SK-N-SH (cell line): ENCODE data around the gene MYO9B. TPM values are rescaled to one million over a fixed set of nuclear protein-coding genes. Genes with fewer than 3 reads are reported as not detected.

Experiments used
- CTCF ChIA-PET: fragments of 300-600, 350-600 bp; formaldehyde crosslinking; extraction: SDS; loops from one replicate; lab custom pipeline; 2021; lab: Yijun Ruan, JAX
- POLR2A ChIA-PET: fragments of 350-600 bp; sonication (Branson Sonifier 250); formaldehyde crosslinking; extraction: SDS; loops from one replicate; lab custom pipeline; 2020; ENCODE audit warnings: antibody characterized with exemption, inconsistent platforms; lab: Yijun Ruan, JAX
- DNase-seq: peaks from one replicate; pipeline ENCODE4 v3.0.0; 2012
- H2AFZ ChIP-seq: fragments of 200-600 bp; sonication (generic); 2 replicates; pipeline ENCODE4 v1.8.1; 2016; ENCODE audit warnings: antibody characterized with exemption, mild to moderate bottlenecking, low read depth
- H3F3A ChIP-seq: fragments of 200-600 bp; sonication (generic); replicated peaks from 2 replicates; pipeline ENCODE3; 2016; ENCODE audit warnings: antibody characterized with exemption, mild to moderate bottlenecking; ENCODE audit not compliant: insufficient read depth
- H3K27ac ChIP-seq, 2 experiments: fragments of 200-500 bp in 1 of 2; fragments of 200-600 bp in 1 of 2; sonication (Bioruptor generic) in 1 of 2; sonication (generic), shearing (Covaris generic) in 1 of 2; 2 replicates each; pipeline versions ENCODE4 v1.5.1 to v1.6.1; 2014 to 2016; ENCODE audit warnings: low read depth in 2 of 2, inconsistent platforms in 1 of 2, low read length in 1 of 2, mild to moderate bottlenecking in 1 of 2, mixed read lengths in 1 of 2
- H3K27me3 ChIP-seq: fragments of 200-600 bp; sonication (generic), shearing (Covaris generic); 2 replicates; pipeline ENCODE4 v1.6.1; 2016; ENCODE audit warnings: mixed run types; ENCODE audit not compliant: insufficient read depth
- H3K36me3 ChIP-seq, 2 experiments: fragments of 200-500 bp in 1 of 2; fragments of 200-600 bp in 1 of 2; sonication (Bioruptor generic) in 1 of 2; sonication (generic) in 1 of 2; replicated peaks in 1 of 2; 2 replicates each; pipeline versions ENCODE3 to v1.5.1; 2014 to 2016; ENCODE audit warnings: low read length in 1 of 2, mild to moderate bottlenecking in 1 of 2; ENCODE audit not compliant: insufficient read depth in 2 of 2, control insufficient read depth in 1 of 2
- H3K4me1 ChIP-seq, 2 experiments: fragments of 200-500 bp in 1 of 2; fragments of 200-600 bp in 1 of 2; sonication (Bioruptor generic) in 1 of 2; sonication (generic), shearing (Covaris generic) in 1 of 2; 2 replicates each; pipeline versions ENCODE4 v1.5.1 to v1.6.1; 2014 to 2016; ENCODE audit warnings: low read depth in 1 of 2, low read length in 1 of 2, mixed run types in 1 of 2; ENCODE audit not compliant: insufficient read depth in 2 of 2, control insufficient read depth in 1 of 2
- H3K4me2 ChIP-seq: fragments of 200-600 bp; sonication (generic), shearing (Covaris generic); 2 replicates; pipeline ENCODE4 v1.6.1; 2017; ENCODE audit warnings: mixed run types
- H3K4me3 ChIP-seq, 2 experiments: fragments of 200-500 bp in 1 of 2; fragments of 200-600 bp in 1 of 2; sonication (Bioruptor generic) in 1 of 2; sonication (generic), shearing (Covaris generic) in 1 of 2; 2 replicates each; pipeline versions ENCODE4 v1.5.1 to v1.8.1; 2014 to 2016; ENCODE audit warnings: low read depth in 2 of 2, inconsistent platforms in 1 of 2, low read length in 1 of 2, mild to moderate bottlenecking in 1 of 2, mixed read lengths in 1 of 2, moderate library complexity in 1 of 2
- H3K79me2 ChIP-seq: fragments of 200-600 bp; sonication (generic); 2 replicates; pipeline ENCODE4 v1.8.1; 2017; ENCODE audit warnings: mild to moderate bottlenecking; ENCODE audit not compliant: insufficient read depth
- H3K9ac ChIP-seq: fragments of 200-600 bp; sonication (generic); 2 replicates; pipeline ENCODE4 v1.6.1; 2017; ENCODE audit warnings: mixed run types
- H3K9me2 ChIP-seq: fragments of 200-600 bp; sonication (generic); 2 replicates; pipeline ENCODE4 v1.6.1; 2017; ENCODE audit warnings: mixed run types
- H3K9me3 ChIP-seq: fragments of 200-600 bp; sonication (generic); 2 replicates; pipeline ENCODE4 v1.6.1; 2017; ENCODE audit warnings: mixed run types, mild to moderate bottlenecking, moderate library complexity
- H4K20me1 ChIP-seq: fragments of 200-600 bp; sonication (generic); 2 replicates; pipeline ENCODE4 v1.6.1; 2017; ENCODE audit warnings: mild to moderate bottlenecking, mixed run types; ENCODE audit not compliant: insufficient read depth
- CTCF ChIP-seq: fragments of 200-600 bp; sonication (generic); IDR thresholded peaks from 2 replicates; pipeline ENCODE4 v1.6.1; 2017; ENCODE audit warnings: antibody characterized with exemption, mild to moderate bottlenecking, moderate library complexity
- ELF1 ChIP-seq: IDR thresholded peaks from 2 replicates; pipeline ENCODE4 v1.4.0; 2012
- EP300 ChIP-seq, 2 experiments: IDR thresholded peaks; 2 replicates each; pipeline versions ENCODE4 v1.4.0 to v1.6.1; 2012; ENCODE audit warnings: borderline replicate concordance in 1 of 2, low read depth in 1 of 2, low read length in 1 of 2
- EZH2phosphoT487 ChIP-seq: fragments of 200-600 bp; sonication (generic); IDR thresholded peaks from 2 replicates; pipeline ENCODE4 v1.6.1; 2017; ENCODE audit warnings: low read depth, mixed run types, mild to moderate bottlenecking, antibody characterized with exemption, moderate library complexity, borderline replicate concordance
- FOSL2 ChIP-seq: IDR thresholded peaks from 2 replicates; pipeline ENCODE4 v1.4.0; 2012; ENCODE audit warnings: low read depth, mild to moderate bottlenecking, moderate library complexity, borderline replicate concordance
- FOXM1 ChIP-seq: IDR thresholded peaks from 2 replicates; pipeline ENCODE4 v1.4.0; 2012; ENCODE audit warnings: low read depth, mild to moderate bottlenecking
- GATA2 ChIP-seq: sonication (generic); formaldehyde crosslinking; IDR thresholded peaks from 2 replicates; pipeline ENCODE4 v1.5.0; 2020; ENCODE audit warnings: mild to moderate bottlenecking, missing genetic modification reagents
- IRF3 ChIP-seq: fragments of 150-350 bp; IDR thresholded peaks from 2 replicates; pipeline ENCODE4 v1.6.1; 2016; ENCODE audit warnings: mild to moderate bottlenecking, low read depth, low read length
- JUND ChIP-seq: IDR thresholded peaks from 2 replicates; pipeline ENCODE4 v1.4.0; 2012
- MAX ChIP-seq: IDR thresholded peaks from 2 replicates; pipeline ENCODE4 v1.4.0; 2012; ENCODE audit warnings: low read depth
- MEF2A ChIP-seq: IDR thresholded peaks from 2 replicates; pipeline ENCODE4 v1.4.0; 2012; ENCODE audit warnings: low read depth, borderline replicate concordance
- NRF1 ChIP-seq: IDR thresholded peaks from 2 replicates; pipeline ENCODE4 v1.6.1; 2012; ENCODE audit warnings: low read depth, mild to moderate bottlenecking, low read length
- RFX5 ChIP-seq: IDR thresholded peaks from 2 replicates; pipeline ENCODE4 v1.6.1; 2012; ENCODE audit warnings: mild to moderate bottlenecking, improper control_type of control experiment, low read length
- RXRA ChIP-seq: IDR thresholded peaks from 2 replicates; pipeline ENCODE4 v1.4.0; 2012; ENCODE audit warnings: low read depth, mild to moderate bottlenecking, borderline replicate concordance
- SIN3A ChIP-seq: IDR thresholded peaks from 2 replicates; pipeline ENCODE4 v1.6.1; 2012; ENCODE audit warnings: low read depth, mild to moderate bottlenecking, low read length, moderate library complexity, borderline replicate concordance
- TCF12 ChIP-seq: IDR thresholded peaks from 2 replicates; pipeline ENCODE4 v1.4.0; 2012
- USF1 ChIP-seq: IDR thresholded peaks from 2 replicates; pipeline ENCODE4 v1.4.0; 2012; ENCODE audit warnings: low read depth, borderline replicate concordance
- YY1 ChIP-seq: IDR thresholded peaks from 2 replicates; pipeline ENCODE4 v1.4.0; 2012; ENCODE audit warnings: low read depth, mild to moderate bottlenecking
- WGBS: methylation state at CpG from one replicate; pipeline ENCODE4 v1.1.6; 2017; ENCODE audit warnings: low lambda C conversion rate; 5-methylcytosine and 5-hydroxymethylcytosine counted together
- polyA plus RNA-seq, 3 experiments: library from polyadenylated mRNA; depleted of rRNA; stranded (reverse); fragments of >200 nt; gene quantifications; 2 replicates each; pipeline ENCODE4 v1.2.3, GENCODE V29; 2012
- TF ChIP-seq, protein P1 (sequence below): fragments of 150-350 bp; IDR thresholded peaks from 2 replicates; pipeline ENCODE4 v1.6.1; 2017; ENCODE audit warnings: antibody characterized with exemption, low read length, low read depth, borderline replicate concordance

Gene MYO9B
- polyA plus RNA-seq, 1 of the 3 experiments (the other 2 are of a cell fraction): 37.6 TPM

DNA sequence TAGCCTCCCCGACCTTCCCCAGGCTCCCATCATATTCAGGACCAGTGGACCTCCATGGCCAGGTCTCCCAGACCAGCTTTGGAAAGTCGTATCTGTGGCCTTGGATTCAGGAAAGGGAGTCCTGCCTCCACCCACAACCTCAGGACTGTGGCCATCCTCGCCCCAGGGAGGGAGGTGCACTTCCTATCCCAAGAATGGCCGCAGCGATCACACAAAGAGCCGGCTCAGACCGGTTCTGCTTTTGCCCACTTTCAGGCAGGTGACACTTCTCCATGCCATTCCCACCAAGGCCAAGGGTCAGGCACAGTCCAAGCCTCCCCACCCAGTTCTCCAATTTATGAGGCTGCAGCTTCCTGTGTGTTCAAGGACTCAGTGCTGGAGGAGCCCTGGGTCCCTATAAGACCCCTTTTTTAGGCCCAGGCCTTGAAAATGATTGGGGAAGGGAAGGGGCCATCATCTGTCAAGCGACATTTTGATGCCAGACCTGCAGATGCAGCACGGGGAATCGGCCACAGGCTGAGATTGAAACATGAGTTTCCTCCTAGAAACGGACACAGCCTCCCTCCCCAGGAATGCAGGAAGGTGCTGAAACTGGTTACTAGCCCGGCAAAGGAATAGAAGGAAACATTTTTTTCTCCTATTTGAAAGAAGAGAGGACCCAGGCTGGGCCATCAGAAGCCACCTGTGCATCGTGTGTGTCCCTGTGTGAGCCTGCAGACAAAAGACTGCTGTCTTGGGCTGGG is 74.0 kb downstream of the MYO9B start:
- H3K79me2 ChIP-seq: peaks cover 50% of the 10 kb centered on the region
- no peak for TF ChIP-seq TCF12
- no peak for TF ChIP-seq ELF1
- TF ChIP-seq MAX: no peak
- TF ChIP-seq FOSL2: no peak
- TF ChIP-seq RXRA: no peak
- TF ChIP-seq CTCF: no peak
- no peak for TF ChIP-seq SIN3A
- TF ChIP-seq JUND: no peak
- no peak for TF ChIP-seq MEF2A
- no peak for TF ChIP-seq IRF3
- no peak for TF ChIP-seq EZH2phosphoT487
- TF ChIP-seq, protein P1, sequence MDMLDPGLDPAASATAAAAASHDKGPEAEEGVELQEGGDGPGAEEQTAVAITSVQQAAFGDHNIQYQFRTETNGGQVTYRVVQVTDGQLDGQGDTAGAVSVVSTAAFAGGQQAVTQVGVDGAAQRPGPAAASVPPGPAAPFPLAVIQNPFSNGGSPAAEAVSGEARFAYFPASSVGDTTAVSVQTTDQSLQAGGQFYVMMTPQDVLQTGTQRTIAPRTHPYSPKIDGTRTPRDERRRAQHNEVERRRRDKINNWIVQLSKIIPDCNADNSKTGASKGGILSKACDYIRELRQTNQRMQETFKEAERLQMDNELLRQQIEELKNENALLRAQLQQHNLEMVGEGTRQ: no peak
- no peak for TF ChIP-seq EP300 (IDR thresholded peaks at IDR 0.05; ENCODE audit: borderline replicate concordance in 1 of 2, low read depth in 1 of 2, low read length in 1 of 2)
- no peak for TF ChIP-seq RFX5
- no peak for TF ChIP-seq YY1
- no peak for TF ChIP-seq GATA2 (CRISPR knock-in tag)
- no peak for TF ChIP-seq USF1
- no peak for TF ChIP-seq NRF1
- TF ChIP-seq FOXM1: no peak
- H3K27ac ChIP-seq: no peak overlapping the region
- H3K9ac ChIP-seq: no peak overlapping the region
- no peak overlapping the region for H3K4me3 ChIP-seq
- no peaks in the 10 kb centered on the region for H3K9me2 ChIP-seq
- WGBS: 94% methylated on average over 13 of the region's 13 CpGs
- no peaks in the 10 kb centered on the region for H3K4me1 ChIP-seq
- no peaks in the 10 kb centered on the region for H3K27me3 ChIP-seq
- H3K36me3 ChIP-seq: peaks cover 9 to 39% of the 10 kb centered on the region in 2 experiments
- H3K9me3 ChIP-seq: no peaks in the 10 kb centered on the region
- H4K20me1 ChIP-seq: 0 out of 2 replicates have a peak, but pooled peaks cover 4% of the 10 kb centered on the region
- H3K4me2 ChIP-seq: no peak overlapping the region
- CTCF ChIA-PET: no interaction called here
- H3F3A ChIP-seq: no peaks in the 10 kb centered on the region
- no peak for DNase-seq
- POLR2A ChIA-PET: no interaction called here
- no peak overlapping the region for H2AFZ ChIP-seq
